ENCODE results near the gene ZNF506. TPM values are rescaled to one million over a fixed set of nuclear protein-coding genes. Genes with fewer than 3 reads are reported as not detected.
"Not testable (repeated sequence)": the region's sequence is repeated elsewhere in the genome, so short reads cannot be mapped to it uniquely, and the experiment has no call there.

Gene ZNF506
- total RNA-seq, 1 experiment from 2014 or later, result 0.42 TPM

- intact Hi-C loops (cut with micrococcal nuclease), result loop anchor here (10.0 kb wide), 1 partner anchor 230 kb away; no protein-coding TSS in a partner anchor
- H3K9me2 ChIP-seq (ENCODE audit: insufficient read depth), result no peaks in the 10 kb centered on the region
- peaks cover 0 to 13% of the 10 kb centered on the region in 2 experiments; a peak in 2 of 4 replicates for H3K9me3 ChIP-seq (ENCODE audit: control insufficient read depth in 1 of 2, insufficient read depth in 1 of 2, low read depth in 1 of 2, low read length in 2 of 2)
- no peak overlapping the region for H3K4me3 ChIP-seq (replicated peaks in 1 of 2; ENCODE audit: low read depth in 1 of 2, low read length in 2 of 2)
- H2AFZ ChIP-seq (ENCODE audit: low read depth, low read length, poor library complexity, severe bottlenecking), result no peak overlapping the region
- H3K36me3 ChIP-seq (ENCODE audit: control insufficient read depth in 1 of 2, insufficient read depth in 2 of 2, low read length in 2 of 2), result peaks cover 0 to 3% of the 10 kb centered on the region in 2 experiments; a peak in 2 of 4 replicates
- TF ChIP-seq ZFX (IDR thresholded peaks at IDR 0.05), result no peak
- TF ChIP-seq TCF7L2 (IDR thresholded peaks at IDR 0.05; ENCODE audit: borderline replicate concordance, extremely low read depth, insufficient read depth, insufficient read length), result no peak
- no TSS peak for BruUV-seq (replicated peaks)
- no peak for DNase-seq (ENCODE audit: low read depth, low spot score)
- ChIA-PET POLR2A (no interaction called here), RAD21 (ENCODE audit: low non-redundant PET in 1 of 2, low total read pairs in 2 of 2, uncharacterized antibody in 2 of 2, unreplicated experiment in 2 of 2) (no interaction called here), CTCF (no interaction called here)
- H3K79me2 ChIP-seq (ENCODE audit: insufficient read depth, low read length), result peaks cover 13% of the 10 kb centered on the region; the same call in 1 of the 2 replicates
- H3K9ac ChIP-seq (ENCODE audit: low read length), result no peak overlapping the region
- H3K4me1 ChIP-seq (ENCODE audit: control insufficient read depth in 1 of 2, insufficient read depth in 2 of 2, low read length in 2 of 2), result peaks cover 6 to 14% of the 10 kb centered on the region in 2 experiments; a peak in 2 of 4 replicates
- H3K27me3 ChIP-seq (ENCODE audit: insufficient read depth, low read length), result no peaks in the 10 kb centered on the region
- no peak overlapping the region for H3K27ac ChIP-seq (ENCODE audit: low read depth, low read length)
- H3K4me2 ChIP-seq (ENCODE audit: low read length), result no peak overlapping the region
- H4K20me1 ChIP-seq (ENCODE audit: insufficient read depth), result no peaks in the 10 kb centered on the region
- ATAC-seq, result no peak
These were observed 47.1 kb downstream of the ZNF506 start for GRCh38 chr19:19774354-19775033.

DNA sequence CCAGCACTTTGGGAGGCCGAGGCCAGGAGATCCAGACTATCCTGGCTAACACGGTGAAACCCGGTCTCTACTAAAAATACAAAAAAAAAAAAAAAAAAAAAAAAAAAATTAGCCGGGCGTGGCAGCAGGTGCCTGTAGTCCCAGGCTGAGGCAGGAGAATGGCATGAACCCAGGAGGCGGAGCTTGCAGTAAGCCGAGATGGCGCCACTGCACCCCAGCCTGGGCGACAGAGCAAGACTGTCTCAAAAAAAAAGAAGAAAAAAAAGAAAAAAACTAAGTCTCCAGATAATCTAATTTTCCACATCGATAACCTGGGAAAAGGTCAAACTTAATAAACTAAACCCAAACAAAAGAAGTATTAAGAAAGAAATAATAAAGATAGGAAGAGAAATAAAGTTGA, 49.6 kb downstream of the ZNF506 start:
- DNase-seq (ENCODE audit: low read depth, low spot score); H3K4me3 ChIP-seq (replicated peaks in 1 of 2; ENCODE audit: low read depth in 1 of 2, low read length in 2 of 2); H3K36me3 ChIP-seq (ENCODE audit: control insufficient read depth in 1 of 2, insufficient read depth in 2 of 2, low read length in 2 of 2); ATAC-seq; BruUV-seq (replicated peaks); POLR2A ChIA-PET; H3K27me3 ChIP-seq (ENCODE audit: insufficient read depth, low read length); H3K9me3 ChIP-seq (ENCODE audit: control insufficient read depth in 1 of 2, insufficient read depth in 1 of 2, low read depth in 1 of 2, low read length in 2 of 2); H4K20me1 ChIP-seq (ENCODE audit: insufficient read depth); H3K9ac ChIP-seq (ENCODE audit: low read length); H3K79me2 ChIP-seq (ENCODE audit: insufficient read depth, low read length); H3K9me2 ChIP-seq (ENCODE audit: insufficient read depth); H3K27ac ChIP-seq (ENCODE audit: low read depth, low read length); H3K4me1 ChIP-seq (ENCODE audit: control insufficient read depth in 1 of 2, insufficient read depth in 2 of 2, low read length in 2 of 2); RAD21 ChIA-PET (ENCODE audit: low non-redundant PET in 1 of 2, low total read pairs in 2 of 2, uncharacterized antibody in 2 of 2, unreplicated experiment in 2 of 2); H2AFZ ChIP-seq (ENCODE audit: low read depth, low read length, poor library complexity, severe bottlenecking); H3K4me2 ChIP-seq (ENCODE audit: low read length): not testable (repeated sequence)
- CTCF ChIA-PET, result interaction anchor here (0.7 kb wide), 1 partner anchor 310 kb away, joined by 5 read pairs; no protein-coding TSS in a partner anchor
- intact Hi-C loops (cut with micrococcal nuclease), result loop anchor here (10.0 kb wide), 1 partner anchor 227 kb away; no protein-coding TSS in a partner anchor

DNA sequence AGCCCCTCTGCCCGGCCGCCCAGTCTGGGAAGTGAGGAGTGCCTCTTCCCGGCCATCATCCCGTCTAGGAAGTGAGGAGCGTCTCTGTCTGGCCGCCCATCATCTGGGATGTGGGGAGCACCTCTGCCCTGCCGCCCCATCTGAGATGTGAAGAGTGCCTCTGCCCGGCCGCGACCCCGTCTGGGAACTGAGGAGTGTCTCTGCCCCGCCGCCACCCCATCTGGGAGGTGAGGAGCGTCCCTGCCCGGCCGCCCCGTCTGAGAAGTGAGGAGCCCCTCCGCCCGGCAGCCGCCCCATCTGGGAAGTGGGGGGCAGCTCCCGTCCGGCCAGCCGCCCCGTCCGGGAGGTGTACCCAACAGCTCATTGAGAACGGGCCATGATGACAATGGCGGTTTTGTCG, 51.6 kb downstream of the ZNF506 start:
- DNase-seq (ENCODE audit: low read depth, low spot score); H3K36me3 ChIP-seq (ENCODE audit: control insufficient read depth in 1 of 2, insufficient read depth in 2 of 2, low read length in 2 of 2); H3K4me1 ChIP-seq (ENCODE audit: control insufficient read depth in 1 of 2, insufficient read depth in 2 of 2, low read length in 2 of 2); CTCF ChIA-PET; H3K27me3 ChIP-seq (ENCODE audit: insufficient read depth, low read length); ATAC-seq; H4K20me1 ChIP-seq (ENCODE audit: insufficient read depth); RAD21 ChIA-PET (ENCODE audit: low non-redundant PET in 1 of 2, low total read pairs in 2 of 2, uncharacterized antibody in 2 of 2, unreplicated experiment in 2 of 2); POLR2A ChIA-PET; H2AFZ ChIP-seq (ENCODE audit: low read depth, low read length, poor library complexity, severe bottlenecking); H3K4me2 ChIP-seq (ENCODE audit: low read length); H3K9ac ChIP-seq (ENCODE audit: low read length); H3K4me3 ChIP-seq (replicated peaks in 1 of 2; ENCODE audit: low read depth in 1 of 2, low read length in 2 of 2); BruUV-seq (replicated peaks); H3K27ac ChIP-seq (ENCODE audit: low read depth, low read length); H3K9me3 ChIP-seq (ENCODE audit: control insufficient read depth in 1 of 2, insufficient read depth in 1 of 2, low read depth in 1 of 2, low read length in 2 of 2); H3K79me2 ChIP-seq (ENCODE audit: insufficient read depth, low read length); H3K9me2 ChIP-seq (ENCODE audit: insufficient read depth): not testable (repeated sequence)
- intact Hi-C loops (cut with micrococcal nuclease), result loop anchor here (10.0 kb wide), 1 partner anchor 225 kb away; no protein-coding TSS in a partner anchor
